GM21737 (cell line): ENCODE data around the gene AUP1.
"Not testable (repeated sequence)": the region's sequence is repeated elsewhere in the genome, so short reads cannot be mapped to it uniquely, and the experiment has no call there.

ENCODE experiments used
- ATAC-seq: cut with Tn5 transposase; IDR thresholded peaks from one replicate; pipeline ENCODE4 v1.9.1; 2021; ENCODE audit warnings: mild to moderate bottlenecking, moderate library complexity; ENCODE audit not compliant: unreplicated experiment

AUP1 gene

DNA sequence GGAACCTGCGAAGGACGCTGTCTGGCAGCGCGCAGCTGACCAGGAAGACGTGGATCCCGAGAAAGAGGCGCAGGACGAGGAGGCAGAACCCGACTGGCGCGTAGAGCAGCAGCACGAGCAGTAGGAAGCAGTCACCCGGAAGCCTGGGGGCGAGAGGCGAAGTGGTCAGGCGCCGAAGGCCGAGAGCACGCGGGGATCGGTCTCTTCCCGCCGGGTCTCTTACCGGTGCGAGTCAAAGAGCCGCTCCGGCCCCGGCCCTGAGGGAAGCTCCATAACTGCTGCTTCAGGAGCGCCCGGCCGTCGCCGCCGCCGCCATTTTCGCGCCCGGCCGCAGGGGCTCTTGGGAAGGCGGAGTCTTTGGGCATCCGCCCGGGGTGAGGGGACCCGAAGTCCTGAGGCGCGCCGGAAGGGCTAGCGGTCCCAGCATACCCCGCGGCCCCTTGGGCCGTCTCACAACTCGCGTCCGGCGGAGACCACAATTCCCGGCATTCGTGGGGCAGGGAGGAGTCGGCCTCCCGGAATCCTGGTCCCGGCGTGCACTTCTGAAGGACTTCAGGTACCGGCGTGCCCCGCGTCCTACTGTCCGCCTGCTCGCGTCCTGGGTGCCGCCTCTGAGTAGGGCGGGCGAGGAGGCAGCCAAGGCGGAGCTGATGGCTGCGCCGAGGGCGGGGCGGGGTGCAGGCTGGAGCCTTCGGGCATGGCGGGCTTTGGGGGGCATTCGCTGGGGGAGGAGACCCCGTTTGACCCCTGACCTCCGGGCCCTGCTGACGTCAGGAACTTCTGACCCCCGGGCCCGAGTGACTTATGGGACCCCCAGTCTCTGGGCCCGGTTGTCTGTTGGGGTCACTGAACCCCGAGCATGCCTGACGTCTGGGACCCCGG lies at the start of gene AUP1, which contains the start of gene HTRA2:
Gene AUP1 (minus strand): TSS at position 350 of the 882 bp plus-strand sequence. CDS start 77 bp downstream, at position 273.
Gene HTRA2 (plus strand): TSS at position 577 of the 882 bp plus-strand sequence. CDS start 74 bp downstream, at position 651.
- ATAC-seq = peak; percentile 76

GRCh38 chr2:74578408-74578807 lies 48.9 kb upstream of the AUP1 start:
- no peak for ATAC-seq

GRCh38 chr2:74577448-74577847 lies 47.9 kb upstream of the AUP1 start:
- no peak for ATAC-seq

- no peak for ATAC-seq
These were observed 47.3 kb upstream of the AUP1 start for GRCh38 chr2:74576863-74577229.

DNA sequence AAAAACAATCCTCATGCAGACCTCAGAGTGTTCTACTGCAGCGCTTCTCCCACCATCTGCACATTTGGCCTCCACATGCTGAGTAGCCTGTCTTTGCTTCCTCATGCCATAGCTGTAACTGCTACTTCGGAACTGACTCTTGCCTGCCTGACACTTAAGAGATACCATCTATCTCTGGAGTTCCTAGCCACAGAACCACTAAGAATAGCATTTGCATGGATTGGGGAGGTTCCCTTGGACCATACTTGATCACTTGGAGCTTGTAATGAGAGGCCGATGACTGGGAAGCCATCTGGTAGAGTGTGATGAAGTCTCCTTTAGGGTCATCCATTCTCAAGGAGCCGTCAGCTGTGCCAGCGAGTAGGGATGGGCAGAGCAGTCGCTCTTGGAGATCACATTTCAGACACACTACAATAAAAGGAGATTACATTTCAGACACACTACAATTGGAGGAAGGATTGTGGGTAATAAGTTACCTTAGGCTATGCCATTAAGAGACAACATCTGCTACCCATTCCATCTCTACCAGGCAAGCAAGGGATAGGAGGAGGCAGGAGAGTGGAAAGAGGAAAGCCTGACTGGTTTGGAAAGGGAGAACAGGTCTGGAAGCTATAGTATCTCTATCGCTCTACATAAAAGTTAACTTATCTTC lies 46.8 kb upstream of the AUP1 start:
- ATAC-seq = no peak

DNA sequence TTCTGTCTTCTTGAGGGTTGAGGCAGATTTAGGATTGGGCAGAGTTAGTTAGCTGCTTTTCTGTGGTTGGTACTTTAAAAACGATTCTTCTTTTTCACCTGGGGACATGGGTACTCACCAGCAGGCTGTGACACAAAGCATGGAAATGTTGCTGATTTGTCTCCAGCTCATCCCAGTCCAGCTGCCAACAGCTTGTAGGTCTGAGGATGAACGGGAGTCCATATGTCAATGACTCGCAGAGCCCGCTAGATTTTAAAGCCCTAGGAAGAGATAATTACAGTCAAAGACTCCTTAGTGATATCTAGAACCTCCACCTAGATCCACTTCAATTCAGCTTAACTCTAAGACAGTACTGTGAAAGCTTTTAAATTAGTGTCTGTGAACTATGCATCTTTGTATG lies 45.8 kb upstream of the AUP1 start:
- ATAC-seq = no peak

DNA sequence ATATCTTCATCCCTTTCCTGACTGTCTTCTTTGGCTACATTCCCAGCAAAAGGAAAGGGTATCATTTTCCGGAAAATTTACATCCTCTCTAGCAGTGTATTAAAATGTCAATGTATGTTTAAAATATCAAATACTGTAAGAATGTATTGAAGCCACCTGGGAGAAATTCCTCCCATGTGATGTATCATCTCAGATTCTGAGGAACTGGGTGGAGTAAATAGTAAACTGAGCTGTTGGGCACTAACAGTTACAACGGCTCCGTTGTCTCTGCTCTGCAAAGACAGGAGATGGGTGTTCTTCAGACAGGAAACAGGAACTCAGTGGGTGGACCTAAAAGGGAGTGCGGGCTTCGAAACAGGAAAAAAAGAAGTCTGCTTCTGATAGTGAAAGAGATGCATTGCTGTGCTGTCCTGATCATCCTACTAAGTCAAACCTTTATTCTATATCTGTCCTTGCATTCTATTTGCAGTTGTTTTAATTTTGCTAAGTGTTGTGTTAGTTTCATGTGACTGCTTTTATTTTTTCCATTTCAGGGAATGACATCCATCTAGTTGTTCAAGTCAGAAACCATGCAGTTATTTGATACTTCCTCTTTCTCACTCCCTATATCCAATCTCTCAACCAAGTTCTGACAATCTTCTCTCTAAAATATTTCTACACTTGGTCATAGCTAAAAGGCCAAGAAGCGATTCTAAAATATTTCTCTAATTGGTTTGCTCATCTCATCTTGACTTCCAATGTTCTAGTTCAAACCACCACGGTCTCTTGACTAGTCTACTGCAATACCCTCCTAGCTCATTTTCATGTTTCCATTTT lies 44.4 kb upstream of the AUP1 start:
- ATAC-seq = peak; percentile 38

DNA sequence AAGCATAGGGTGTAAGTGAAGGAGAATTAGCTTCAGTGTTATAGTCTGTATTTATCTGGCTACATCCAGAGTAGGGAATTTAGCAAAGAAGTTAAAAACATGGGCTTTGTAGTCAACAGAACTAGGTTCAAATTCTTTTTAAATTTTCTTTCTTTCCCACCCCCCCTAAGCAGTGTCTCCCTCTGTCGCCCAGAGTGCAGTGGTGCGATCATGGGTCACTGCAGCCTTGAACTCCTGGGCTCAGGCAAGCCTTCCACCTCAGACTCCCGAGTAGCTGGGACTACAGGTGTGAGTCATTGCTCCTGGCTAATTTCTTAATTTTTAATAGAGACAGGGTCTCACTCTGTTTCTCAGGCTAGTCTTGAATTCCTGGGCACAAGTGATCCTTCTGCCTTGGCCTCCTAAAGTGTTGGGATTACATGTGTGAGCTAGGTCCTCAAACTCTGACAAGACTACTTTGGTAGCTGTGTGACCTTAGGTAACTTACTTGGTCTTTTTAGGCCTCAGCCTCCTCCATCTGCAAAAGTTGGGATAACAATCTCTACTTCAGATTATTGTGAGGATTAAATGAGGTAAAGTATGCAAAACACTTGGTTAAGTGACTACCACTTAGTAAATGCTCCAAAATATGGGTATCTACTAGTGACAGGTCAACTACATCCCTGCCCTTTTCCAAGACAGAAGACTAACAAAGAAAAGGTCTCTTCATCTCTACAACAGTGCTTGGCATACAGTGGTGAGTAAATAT lies 42.8 kb upstream of the AUP1 start:
- no peak for ATAC-seq

DNA sequence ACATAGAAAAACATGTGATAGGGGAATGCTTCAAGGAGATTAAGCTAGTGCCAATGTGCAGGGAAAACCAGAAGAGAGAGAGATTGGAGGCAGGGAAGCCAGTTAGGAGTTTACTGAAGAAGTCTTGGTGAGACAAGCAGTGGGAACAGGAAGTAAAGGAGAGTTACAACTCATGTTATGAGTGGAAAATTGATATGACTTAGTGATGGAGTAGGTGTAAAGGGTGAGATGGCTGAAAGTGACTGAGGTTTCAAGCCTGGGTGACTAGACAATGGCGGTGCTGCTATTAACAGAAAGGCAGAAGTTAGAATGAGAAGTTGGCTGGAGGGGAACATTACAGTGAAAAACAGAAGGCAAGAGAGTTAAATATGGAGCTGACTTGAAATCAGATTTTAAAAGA lies 41.6 kb upstream of the AUP1 start:
- no peak for ATAC-seq

DNA sequence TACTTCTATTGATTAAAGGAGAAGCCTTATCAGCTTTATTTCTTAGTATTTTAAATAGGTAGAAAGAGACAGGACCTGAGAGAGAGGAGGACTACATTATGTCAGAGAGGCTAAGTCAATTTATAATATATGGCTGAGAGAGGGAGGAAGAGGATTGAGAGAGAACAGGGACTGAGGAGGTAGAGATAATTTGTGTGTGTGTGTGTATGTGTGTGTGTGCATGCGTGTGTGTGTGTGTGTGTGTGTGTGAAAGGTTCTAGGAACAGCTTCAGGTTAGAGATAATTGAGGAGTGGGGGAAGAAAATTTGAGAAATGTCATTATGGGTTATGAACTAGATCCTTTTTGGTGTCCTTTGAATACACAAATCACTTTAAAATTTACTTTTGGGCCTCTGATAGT lies 40.2 kb upstream of the AUP1 start:
- ATAC-seq = no peak

DNA sequence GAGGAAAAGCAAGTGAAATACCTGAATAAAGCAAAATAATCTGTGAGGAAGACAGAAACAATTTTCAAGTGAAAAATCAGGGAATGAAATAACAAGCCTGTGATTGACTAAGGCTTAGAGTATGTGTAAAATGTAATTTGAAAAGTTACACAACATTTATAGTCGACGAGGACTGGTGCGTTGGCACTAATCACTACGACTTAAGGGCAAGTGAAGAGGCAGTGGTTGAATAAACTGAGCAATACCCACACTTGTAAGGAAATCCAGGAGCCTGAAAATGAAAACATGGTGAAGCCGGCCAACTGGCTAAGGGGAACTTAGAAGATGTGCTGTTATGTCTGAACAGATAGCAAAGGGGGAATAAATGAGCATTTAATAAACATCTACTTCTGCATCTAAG lies 38.4 kb upstream of the AUP1 start:
- ATAC-seq = no peak

- ATAC-seq = no peak
These were observed 37.2 kb upstream of the AUP1 start for GRCh38 chr2:74566754-74567085.

- no peak for ATAC-seq
These were observed 36.7 kb upstream of the AUP1 start for GRCh38 chr2:74566076-74566753.

- no peak for ATAC-seq
These were observed 34.7 kb upstream of the AUP1 start for GRCh38 chr2:74564222-74564621.

DNA sequence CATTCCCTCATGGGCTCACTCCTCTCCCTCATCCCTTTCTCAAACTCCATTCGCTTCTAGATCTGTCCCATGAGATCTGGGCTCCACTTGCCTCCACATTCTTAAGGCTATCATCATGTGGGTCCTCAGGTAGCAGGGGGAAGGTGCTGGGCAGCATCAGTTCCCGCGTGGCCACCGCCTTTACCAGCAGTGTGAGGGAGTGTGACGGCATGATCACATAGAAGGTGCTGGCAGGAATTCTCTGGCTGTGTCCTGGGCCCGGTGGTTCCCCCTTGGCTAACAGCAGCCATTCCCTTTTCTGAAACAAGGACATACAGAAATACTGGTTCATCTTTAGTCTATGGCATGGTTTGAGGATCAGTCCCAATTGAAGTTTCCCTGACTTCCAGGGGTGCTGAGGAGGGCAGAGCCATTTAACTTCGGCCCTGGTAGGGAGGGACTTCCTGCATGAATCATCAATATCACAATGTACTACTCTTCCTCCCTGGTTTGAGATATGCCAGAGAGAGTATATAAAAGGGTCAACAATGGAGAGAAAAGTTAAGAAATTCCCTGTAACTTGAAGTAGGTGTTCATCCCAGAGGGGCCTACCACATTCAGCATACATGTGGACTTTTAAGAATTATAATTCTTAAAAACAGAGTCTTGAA lies 32.7 kb upstream of the AUP1 start:
- no peak for ATAC-seq

- ATAC-seq = not testable (repeated sequence)
These were observed 31.5 kb upstream of the AUP1 start for GRCh38 chr2:74561022-74561421.

DNA sequence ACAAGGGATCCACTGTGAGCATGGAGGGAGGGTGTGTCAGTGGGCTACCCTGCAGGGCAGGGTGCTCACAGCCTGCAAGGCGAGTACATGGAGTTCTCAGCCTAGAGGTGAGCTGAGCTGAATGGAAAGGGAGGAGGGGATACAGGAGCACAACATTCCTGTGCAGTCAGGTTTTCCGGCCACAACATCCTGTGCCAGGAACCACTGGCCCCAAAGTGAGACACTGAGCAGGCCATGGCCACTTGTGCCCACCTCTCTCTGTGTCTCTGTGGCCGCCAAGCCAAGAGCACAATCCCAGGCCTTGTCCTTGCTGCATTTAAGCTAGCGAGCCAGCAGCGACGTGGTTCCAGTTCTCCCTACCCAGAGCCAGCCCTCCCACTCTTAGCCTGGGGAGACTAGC lies 31.1 kb upstream of the AUP1 start:
- ATAC-seq = no peak

GRCh38 chr2:74559912-74560311 lies 30.4 kb upstream of the AUP1 start:
- no peak for ATAC-seq

DNA sequence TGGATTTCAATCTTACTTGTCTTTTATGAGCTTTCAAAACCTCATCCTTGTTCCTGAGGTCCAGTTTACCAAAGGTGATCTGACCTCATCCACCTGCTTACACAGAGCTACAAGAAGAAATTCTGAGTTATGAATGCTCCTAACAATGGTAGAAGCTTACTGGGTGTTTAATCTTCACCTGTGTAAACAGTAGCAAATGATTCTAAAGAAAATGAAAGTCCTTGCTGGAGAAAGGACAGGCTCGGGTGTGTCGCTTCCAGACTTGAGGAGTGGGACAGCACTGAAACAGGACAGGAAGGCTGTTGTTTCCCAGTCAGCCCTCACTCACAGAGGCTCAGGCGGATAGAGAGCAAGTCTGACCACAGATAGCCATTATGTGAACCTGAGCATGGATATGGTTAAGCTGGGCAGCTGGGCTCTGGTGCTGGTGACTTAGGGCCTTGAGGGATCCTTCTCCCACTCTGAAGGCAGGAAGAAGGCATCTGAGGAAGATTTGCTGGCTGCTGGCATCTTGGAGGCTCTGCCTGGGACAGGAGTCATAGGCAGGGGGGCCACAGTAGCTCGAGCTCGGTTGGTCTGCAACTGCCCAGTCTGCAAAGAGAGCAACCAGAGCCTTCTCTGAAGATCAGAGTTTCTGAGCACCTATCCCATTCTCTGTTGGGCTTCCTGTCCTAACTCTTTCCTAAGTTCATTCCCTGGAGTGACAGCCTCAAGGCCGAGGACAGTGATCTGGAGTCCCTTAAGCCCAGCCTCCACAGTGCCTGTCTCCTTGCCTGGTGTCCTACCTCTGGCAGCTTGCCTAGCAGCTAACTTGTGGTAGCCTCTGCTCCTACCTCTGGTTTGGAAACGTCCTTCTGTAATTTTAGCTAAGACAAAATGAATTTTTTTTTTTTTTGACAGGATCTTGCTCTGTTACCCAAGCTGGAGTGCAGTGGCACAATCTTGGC lies 29.1 kb upstream of the AUP1 start:
- ATAC-seq = no peak
